OCI-LY7 (cell line): ENCODE measurements around the gene CTDSP1. TPM values are rescaled to one million over a fixed set of nuclear protein-coding genes. Genes with fewer than 3 reads are reported as not detected.

Source experiments
- BruUV-seq: library from RNA; stranded (reverse); fragments of 400-500 nt; replicated peaks from 2 replicates; lab custom pipeline; 2021; lab: Mats Ljungman, UMichigan
- CTCF ChIA-PET: fragments of 300-600 bp; sonication (Branson Sonifier 250); formaldehyde crosslinking; loops from one replicate; lab custom pipeline; 2022; ENCODE audit warnings: antibody characterized with exemption; ENCODE audit not compliant: unreplicated experiment; lab: Charles Lee
- POLR2A ChIA-PET: fragments of 300-600 bp; sonication (Branson Sonifier 250); formaldehyde crosslinking; loops from one replicate; lab custom pipeline; 2022; ENCODE audit warnings: antibody characterized with exemption; lab: Charles Lee
- DNase-seq: peaks from one replicate; pipeline ENCODE4 v3.0.0-alpha.2; 2015; ENCODE audit warnings: low spot score
- H2AFZ ChIP-seq: fragments of 200-600 bp; sonication (generic), shearing (Covaris generic); 2 replicates; pipeline ENCODE4 v1.6.1; 2014; ENCODE audit warnings: mild to moderate bottlenecking, antibody characterized with exemption, low read length, moderate library complexity
- H3K27ac ChIP-seq: fragments of 200-600 bp; sonication (generic); 2 replicates; pipeline ENCODE4 v1.5.1; 2014; ENCODE audit warnings: mixed run types, low read depth, mild to moderate bottlenecking, moderate library complexity, low read length, inconsistent platforms; ENCODE audit not compliant: poor library complexity, severe bottlenecking
- H3K36me3 ChIP-seq: fragments of 200-600 bp; sonication (generic); 2 replicates; pipeline ENCODE4 v1.6.1; 2014; ENCODE audit warnings: mild to moderate bottlenecking, antibody characterized with exemption, low read length, moderate library complexity, mixed read lengths; ENCODE audit not compliant: insufficient read depth
- H3K4me1 ChIP-seq: fragments of 200-600 bp; sonication (generic); 2 replicates; pipeline ENCODE4 v1.5.1; 2014; ENCODE audit warnings: mild to moderate bottlenecking, low read length; ENCODE audit not compliant: insufficient read depth, poor library complexity, severe bottlenecking
- H3K4me2 ChIP-seq: fragments of 200-600 bp; sonication (generic); 2 replicates; pipeline ENCODE4 v1.6.1; 2014; ENCODE audit warnings: mild to moderate bottlenecking, low read length
- H3K4me3 ChIP-seq: fragments of 200-600 bp; sonication (generic); 2 replicates; pipeline ENCODE4 v1.5.1; 2014; ENCODE audit warnings: mild to moderate bottlenecking, low read depth, low read length; ENCODE audit not compliant: poor library complexity, severe bottlenecking
- H3K79me2 ChIP-seq: fragments of 200-600 bp; sonication (generic); 2 replicates; pipeline ENCODE4 v1.6.1; 2016; ENCODE audit warnings: low read depth, mild to moderate bottlenecking, low read length, moderate library complexity, mixed read lengths; ENCODE audit not compliant: insufficient read depth
- H3K9me2 ChIP-seq: fragments of 200-600 bp; sonication (generic); 2 replicates; pipeline ENCODE4 v1.6.1; 2016; ENCODE audit warnings: mild to moderate bottlenecking, low read length, mixed read lengths; ENCODE audit not compliant: insufficient read depth
- H3K9me3 ChIP-seq: fragments of 200-600 bp; sonication (generic); 2 replicates; pipeline ENCODE4 v1.6.1; 2014; ENCODE audit warnings: mild to moderate bottlenecking, mixed run types, low read length, mixed read lengths
- H4K20me1 ChIP-seq: fragments of 200-600 bp; sonication (generic); 2 replicates; pipeline ENCODE4 v1.6.1; 2014; ENCODE audit warnings: mild to moderate bottlenecking, antibody characterized with exemption, low read length, moderate library complexity, mixed read lengths; ENCODE audit not compliant: insufficient read depth
- EZH2phosphoT487 ChIP-seq: fragments of 200-600 bp; sonication (generic); IDR thresholded peaks from 2 replicates; pipeline ENCODE4 v1.6.1; 2018; ENCODE audit warnings: low read depth, borderline replicate concordance, mild to moderate bottlenecking, mixed run types, antibody characterized with exemption, low read length, moderate library complexity, mixed read lengths
- intact Hi-C: fragments of 100-400 bp; cut with micrococcal nuclease; formaldehyde crosslinking; loops from one replicate; pipeline ENCODE4 v1.10.0; 2022; ENCODE audit not compliant: unreplicated experiment
- total RNA-seq, 2 experiments: library from RNA; depleted of rRNA in 1 of 2; stranded (reverse); fragments of >200 nt in 1 of 2; shearing (Covaris generic) in 1 of 2; gene quantifications; 2 replicates each; pipeline ENCODE4 v1.2.3, GENCODE V29; 2014 to 2022
- TF ChIP-seq, protein P1 (sequence below): fragments of 200-600 bp; sonication (generic); conservative IDR thresholded peaks from 2 replicates; pipeline ENCODE4 v1.5.1; 2014; ENCODE audit warnings: mild to moderate bottlenecking, antibody characterized with exemption, low read length, moderate library complexity, mixed read lengths

CTDSP1 gene
- total RNA-seq, 2 experiments from 2014 or later, result 95.3 to 152 TPM

GRCh38 chr2:218395826-218396687, 3.6 kb upstream of the CTDSP1 start:
- Histone ChIP-seq H4K20me1 (no peaks in the 10 kb centered on the region), H3K36me3 (no peaks in the 10 kb centered on the region), H2AFZ (peak overlapping the region; percentile 97), H3K4me2 (peak overlapping the region; percentile 79), H3K9me2 (no peaks in the 10 kb centered on the region), H3K79me2 (peaks cover 10% of the 10 kb centered on the region), H3K9me3 (no peaks in the 10 kb centered on the region), H3K27ac (peak overlapping the region; percentile 87), H3K4me3 (peak overlapping the region; percentile 88), H3K4me1 (peaks cover 46% of the 10 kb centered on the region)
- DNase-seq, result peak; percentile 98
- CTCF ChIA-PET, result interaction anchor here (0.6 to 1.4 kb wide), 4 partner anchors 12 to 101 kb away, joined by 3 to 4 read pairs (median 4); no protein-coding TSS in a partner anchor
- TF ChIP-seq, protein P1, sequence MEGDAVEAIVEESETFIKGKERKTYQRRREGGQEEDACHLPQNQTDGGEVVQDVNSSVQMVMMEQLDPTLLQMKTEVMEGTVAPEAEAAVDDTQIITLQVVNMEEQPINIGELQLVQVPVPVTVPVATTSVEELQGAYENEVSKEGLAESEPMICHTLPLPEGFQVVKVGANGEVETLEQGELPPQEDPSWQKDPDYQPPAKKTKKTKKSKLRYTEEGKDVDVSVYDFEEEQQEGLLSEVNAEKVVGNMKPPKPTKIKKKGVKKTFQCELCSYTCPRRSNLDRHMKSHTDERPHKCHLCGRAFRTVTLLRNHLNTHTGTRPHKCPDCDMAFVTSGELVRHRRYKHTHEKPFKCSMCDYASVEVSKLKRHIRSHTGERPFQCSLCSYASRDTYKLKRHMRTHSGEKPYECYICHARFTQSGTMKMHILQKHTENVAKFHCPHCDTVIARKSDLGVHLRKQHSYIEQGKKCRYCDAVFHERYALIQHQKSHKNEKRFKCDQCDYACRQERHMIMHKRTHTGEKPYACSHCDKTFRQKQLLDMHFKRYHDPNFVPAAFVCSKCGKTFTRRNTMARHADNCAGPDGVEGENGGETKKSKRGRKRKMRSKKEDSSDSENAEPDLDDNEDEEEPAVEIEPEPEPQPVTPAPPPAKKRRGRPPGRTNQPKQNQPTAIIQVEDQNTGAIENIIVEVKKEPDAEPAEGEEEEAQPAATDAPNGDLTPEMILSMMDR, result peak; percentile 89
- no peak for TF ChIP-seq EZH2phosphoT487
- POLR2A ChIA-PET, result interaction anchor here (0.6 to 1.6 kb wide), 8 partner anchors 26 to 1709 kb away, joined by 3 to 7 read pairs (median 4); partner anchors contain the start of genes AAMP, CATIP and PNKD
- intact Hi-C loops, result loop anchor here (1.0 to 5.0 kb wide), 9 partner anchors 26 to 496 kb away; partner anchors contain the start of genes CATIP, CNOT9, TMBIM1 and USP37
- BruUV-seq, result no TSS peak

- POLR2A ChIA-PET, result interaction anchor here (0.5 to 1.6 kb wide), 10 partner anchors 24 to 1710 kb away, joined by 3 to 7 read pairs (median 4); partner anchors contain the start of gene CATIP
- DNase-seq, result peak; percentile 82
These were observed 2.8 kb upstream of the CTDSP1 start for GRCh38 chr2:218396688-218397462.

More at GRCh38 chr2:218396688-218397462, 2.8 kb upstream of the CTDSP1 start:
- Histone ChIP-seq H3K36me3 (peaks cover 7% of the 10 kb centered on the region), H3K4me3 (peak overlapping the region; percentile 88), H3K79me2 (peaks cover 18% of the 10 kb centered on the region), H3K4me1 (peaks cover 54% of the 10 kb centered on the region), H3K9me2 (no peaks in the 10 kb centered on the region), H4K20me1 (no peaks in the 10 kb centered on the region), H2AFZ (peak overlapping the region; percentile 66; the same call in 1 of the 2 replicates), H3K4me2 (peak overlapping the region; percentile 79), H3K27ac (peak overlapping the region; percentile 87), H3K9me3 (no peaks in the 10 kb centered on the region)
- intact Hi-C loops, result loop anchor here (1.0 to 5.0 kb wide), 9 partner anchors 27 to 495 kb away; partner anchors contain the start of genes CATIP, CNOT9, TMBIM1 and USP37
- no peak for TF ChIP-seq EZH2phosphoT487
- TF ChIP-seq, protein P1, result no peak
- CTCF ChIA-PET, result interaction anchor here (0.6 to 1.4 kb wide), 4 partner anchors 13 to 101 kb away, joined by 3 to 4 read pairs (median 4); no protein-coding TSS in a partner anchor
- no TSS peak for BruUV-seq
